GM10266 (cell line): ENCODE measurements around the gene BASP1.

Experiments used
- DNase-seq: peaks from one replicate; pipeline ENCODE4 v3.0.0; 2012; ENCODE audit errors: extremely low spot score
- CTCF ChIP-seq: IDR thresholded peaks from 2 replicates; pipeline ENCODE4 v1.5.1; 2012; ENCODE audit warnings: mild to moderate bottlenecking, low read depth; ENCODE audit not compliant: control insufficient read depth, insufficient read depth; ENCODE audit errors: missing control alignments

The BASP1 gene

GRCh38 chr5:17265041-17265440, 47.6 kb downstream of the BASP1 start:
- TF ChIP-seq CTCF = no peak
- no peak for DNase-seq

GRCh38 chr5:17267106-17267505, 49.7 kb downstream of the BASP1 start:
- no peak for TF ChIP-seq CTCF
- peak; percentile 51 for DNase-seq

GRCh38 chr5:17269201-17269600, 51.8 kb downstream of the BASP1 start:
- peak; percentile 21 for DNase-seq
- TF ChIP-seq CTCF = no peak

- TF ChIP-seq CTCF = no peak
- DNase-seq = no peak
Observed at GRCh38 chr5:17272111-17272510, 54.7 kb downstream of the BASP1 start.

GRCh38 chr5:17275289-17276158, 58.1 kb downstream of the BASP1 start:
- TF ChIP-seq CTCF = no peak

GRCh38 chr5:17276445-17276844, 59.0 kb downstream of the BASP1 start:
- DNase-seq = peak; percentile 59
- no peak for TF ChIP-seq CTCF

More at GRCh38 chr5:17275289-17276158, 58.1 kb downstream of the BASP1 start:
- DNase-seq = no peak

- no peak for TF ChIP-seq CTCF
- DNase-seq = peak; percentile 37
Observed at GRCh38 chr5:17277907-17278306, 60.5 kb downstream of the BASP1 start.
